Measurements from ENCODE around the gene ROBO2. TPM values are rescaled to one million over a fixed set of nuclear protein-coding genes. Genes with fewer than 3 reads are reported as not detected.

ROBO2 gene
- polyA plus RNA-seq, 2 of the 4 experiments (the other 2 are of a cell fraction) = 0.04 TPM; not detected in 1

DNA sequence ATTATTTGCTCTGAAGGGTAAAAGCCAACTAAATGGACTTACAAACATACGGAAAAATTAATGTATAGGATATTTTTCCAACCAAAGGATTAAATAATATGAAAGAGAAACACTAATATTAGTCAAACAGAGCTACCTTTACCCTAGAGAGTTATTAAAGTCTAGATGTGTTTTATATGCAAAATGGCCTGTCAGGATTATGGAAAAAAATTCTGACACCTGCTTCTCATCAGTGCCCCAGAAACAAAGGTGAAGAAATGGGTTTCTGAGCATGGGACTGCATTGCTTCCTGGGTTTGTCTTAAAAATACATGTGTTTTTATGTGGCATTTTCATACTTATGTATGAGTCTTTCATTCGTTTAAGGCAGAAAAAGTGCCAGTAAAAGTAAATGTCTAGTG, 148.3 kb downstream of the ROBO2 start:
- FAIRE-seq = no peak
- ChIA-PET CTCF (no interaction called here), POLR2A (no interaction called here)
- no peaks in the 10 kb centered on the region for H3K4me1 ChIP-seq
- WGBS (ENCODE audit: missing lambda C conversion rate) = under 1% methylated on average over 2 of the region's 2 CpGs
- no peak overlapping the region for H3K4me3 ChIP-seq
- H3K27ac ChIP-seq = no peak overlapping the region
- no peak for DNase-seq (ENCODE audit: low read depth in 1 of 2, low spot score in 1 of 2)
- ATAC-seq = no peak
- TF ChIP-seq ZC3H11A (IDR thresholded peaks at IDR 0.05) (no peak), GATA3 (IDR thresholded peaks at IDR 0.05; ENCODE audit: borderline replicate concordance) (no peak), RCOR1 (IDR thresholded peaks at IDR 0.05; ENCODE audit: low read depth, low read length) (no peak), NFE2L2 (conservative IDR thresholded peaks at IDR 0.05; ENCODE audit: low read length) (no peak), RAD21 (conservative IDR thresholded peaks at IDR 0.05 in 1 of 2, IDR thresholded peaks at IDR 0.05 in 1 of 2) (no peak), HOXA7 (CRISPR knock-in tag; IDR thresholded peaks at IDR 0.05) (no peak), HEYL (CRISPR knock-in tag; IDR thresholded peaks at IDR 0.05) (no peak)
- TF ChIP-seq, protein P1, sequence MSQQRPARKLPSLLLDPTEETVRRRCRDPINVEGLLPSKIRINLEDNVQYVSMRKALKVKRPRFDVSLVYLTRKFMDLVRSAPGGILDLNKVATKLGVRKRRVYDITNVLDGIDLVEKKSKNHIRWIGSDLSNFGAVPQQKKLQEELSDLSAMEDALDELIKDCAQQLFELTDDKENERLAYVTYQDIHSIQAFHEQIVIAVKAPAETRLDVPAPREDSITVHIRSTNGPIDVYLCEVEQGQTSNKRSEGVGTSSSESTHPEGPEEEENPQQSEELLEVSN (IDR thresholded peaks at IDR 0.05; ENCODE audit: borderline replicate concordance, low read depth) = no peak
- TF ChIP-seq, protein P2, sequence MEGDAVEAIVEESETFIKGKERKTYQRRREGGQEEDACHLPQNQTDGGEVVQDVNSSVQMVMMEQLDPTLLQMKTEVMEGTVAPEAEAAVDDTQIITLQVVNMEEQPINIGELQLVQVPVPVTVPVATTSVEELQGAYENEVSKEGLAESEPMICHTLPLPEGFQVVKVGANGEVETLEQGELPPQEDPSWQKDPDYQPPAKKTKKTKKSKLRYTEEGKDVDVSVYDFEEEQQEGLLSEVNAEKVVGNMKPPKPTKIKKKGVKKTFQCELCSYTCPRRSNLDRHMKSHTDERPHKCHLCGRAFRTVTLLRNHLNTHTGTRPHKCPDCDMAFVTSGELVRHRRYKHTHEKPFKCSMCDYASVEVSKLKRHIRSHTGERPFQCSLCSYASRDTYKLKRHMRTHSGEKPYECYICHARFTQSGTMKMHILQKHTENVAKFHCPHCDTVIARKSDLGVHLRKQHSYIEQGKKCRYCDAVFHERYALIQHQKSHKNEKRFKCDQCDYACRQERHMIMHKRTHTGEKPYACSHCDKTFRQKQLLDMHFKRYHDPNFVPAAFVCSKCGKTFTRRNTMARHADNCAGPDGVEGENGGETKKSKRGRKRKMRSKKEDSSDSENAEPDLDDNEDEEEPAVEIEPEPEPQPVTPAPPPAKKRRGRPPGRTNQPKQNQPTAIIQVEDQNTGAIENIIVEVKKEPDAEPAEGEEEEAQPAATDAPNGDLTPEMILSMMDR (IDR thresholded peaks at IDR 0.05) = no peak
- no peak overlapping the region for H3K4me2 ChIP-seq
- no peaks in the 10 kb centered on the region for H3K9me3 ChIP-seq

GRCh38 chr3:77189258-77189657, 149.4 kb downstream of the ROBO2 start:
- ATAC-seq (no peak), DNase-seq (ENCODE audit: low read depth in 1 of 2, low spot score in 1 of 2) (no peak), FAIRE-seq (no peak)
- POLR2A ChIA-PET = no interaction called here
- no peak overlapping the region for H3K27ac ChIP-seq
- no peaks in the 10 kb centered on the region for H3K9me3 ChIP-seq
- CTCF ChIA-PET = no interaction called here
- 2% methylated on average over 2 of the region's 2 CpGs for WGBS (ENCODE audit: missing lambda C conversion rate)
- H3K4me2 ChIP-seq = no peak overlapping the region
- no peaks in the 10 kb centered on the region for H3K4me1 ChIP-seq
- TF ChIP-seq HOXB5 (CRISPR knock-in tag; IDR thresholded peaks at IDR 0.05) (no peak), SREBF2 (IDR thresholded peaks at IDR 0.05) (no peak), JUN (IDR thresholded peaks at IDR 0.05) (no peak), KDM1A (IDR thresholded peaks at IDR 0.05; ENCODE audit: low read depth) (no peak)
- TF ChIP-seq, protein P3, sequence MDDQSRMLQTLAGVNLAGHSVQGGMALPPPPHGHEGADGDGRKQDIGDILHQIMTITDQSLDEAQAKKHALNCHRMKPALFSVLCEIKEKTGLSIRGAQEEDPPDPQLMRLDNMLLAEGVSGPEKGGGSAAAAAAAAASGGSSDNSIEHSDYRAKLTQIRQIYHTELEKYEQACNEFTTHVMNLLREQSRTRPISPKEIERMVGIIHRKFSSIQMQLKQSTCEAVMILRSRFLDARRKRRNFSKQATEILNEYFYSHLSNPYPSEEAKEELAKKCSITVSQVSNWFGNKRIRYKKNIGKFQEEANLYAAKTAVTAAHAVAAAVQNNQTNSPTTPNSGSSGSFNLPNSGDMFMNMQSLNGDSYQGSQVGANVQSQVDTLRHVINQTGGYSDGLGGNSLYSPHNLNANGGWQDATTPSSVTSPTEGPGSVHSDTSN (IDR thresholded peaks at IDR 0.05) = no peak
- TF ChIP-seq, protein P2 (IDR thresholded peaks at IDR 0.05) = no peak
- TF ChIP-seq, protein P4, sequence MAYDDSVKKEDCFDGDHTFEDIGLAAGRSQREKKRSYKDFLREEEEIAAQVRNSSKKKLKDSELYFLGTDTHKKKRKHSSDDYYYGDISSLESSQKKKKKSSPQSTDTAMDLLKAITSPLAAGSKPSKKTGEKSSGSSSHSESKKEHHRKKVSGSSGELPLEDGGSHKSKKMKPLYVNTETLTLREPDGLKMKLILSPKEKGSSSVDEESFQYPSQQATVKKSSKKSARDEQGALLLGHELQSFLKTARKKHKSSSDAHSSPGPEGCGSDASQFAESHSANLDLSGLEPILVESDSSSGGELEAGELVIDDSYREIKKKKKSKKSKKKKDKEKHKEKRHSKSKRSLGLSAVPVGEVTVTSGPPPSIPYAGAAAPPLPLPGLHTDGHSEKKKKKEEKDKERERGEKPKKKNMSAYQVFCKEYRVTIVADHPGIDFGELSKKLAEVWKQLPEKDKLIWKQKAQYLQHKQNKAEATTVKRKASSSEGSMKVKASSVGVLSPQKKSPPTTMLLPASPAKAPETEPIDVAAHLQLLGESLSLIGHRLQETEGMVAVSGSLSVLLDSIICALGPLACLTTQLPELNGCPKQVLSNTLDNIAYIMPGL (CRISPR knock-in tag; IDR thresholded peaks at IDR 0.05; ENCODE audit: borderline replicate concordance) = no peak
- H3K4me3 ChIP-seq = no peak overlapping the region

GRCh38 chr3:77189684-77190083, 149.8 kb downstream of the ROBO2 start:
- FAIRE-seq (no peak), ATAC-seq (no peak), DNase-seq (ENCODE audit: low read depth in 1 of 2, low spot score in 1 of 2) (no peak)
- no peaks in the 10 kb centered on the region for H3K9me3 ChIP-seq
- ChIA-PET POLR2A (no interaction called here), CTCF (no interaction called here)
- 3% methylated on average over 2 of the region's 2 CpGs for WGBS (ENCODE audit: missing lambda C conversion rate)
- H3K4me3 ChIP-seq = no peak overlapping the region
- no peak overlapping the region for H3K4me2 ChIP-seq
- TF ChIP-seq KDM1A (IDR thresholded peaks at IDR 0.05; ENCODE audit: low read depth) = no peak
- no peak overlapping the region for H3K27ac ChIP-seq
- H3K4me1 ChIP-seq = no peaks in the 10 kb centered on the region
